HG03280 (cell line): ENCODE results near the gene ZNF223.

ENCODE experiments used
- ATAC-seq: cut with Tn5 transposase; IDR thresholded peaks from one replicate; pipeline ENCODE4 v1.9.1; 2021; ENCODE audit warnings: mild to moderate bottlenecking, moderate library complexity; ENCODE audit not compliant: unreplicated experiment

Gene ZNF223

GRCh38 chr19:44051650-44052402 lies at the start of gene ZNF223:
ZNF223 (plus strand) TSS chr19:44052036; CDS start chr19:44055177, 3,141 bp downstream.
- ATAC-seq, result no peak

- no peak for ATAC-seq
Observed at GRCh38 chr19:44002212-44002565, 49.6 kb upstream of the ZNF223 start.

- ATAC-seq, result peak; percentile 92
Observed at GRCh38 chr19:44002566-44003460, 49.0 kb upstream of the ZNF223 start, which contains the start of gene ZNF230. ZNF230 (plus strand) TSS chr19:44002957; CDS start chr19:44007079, 4,122 bp downstream.

GRCh38 chr19:44003461-44004009 lies 48.3 kb upstream of the ZNF223 start:
- no peak for ATAC-seq

- ATAC-seq, result no peak
Observed at GRCh38 chr19:44005973-44006372, 45.9 kb upstream of the ZNF223 start.

- ATAC-seq, result no peak
Observed at GRCh38 chr19:44007473-44007872, 44.4 kb upstream of the ZNF223 start.

- ATAC-seq, result no peak
Observed at GRCh38 chr19:44010468-44010867, 41.4 kb upstream of the ZNF223 start.

GRCh38 chr19:44019498-44019897 lies 32.3 kb upstream of the ZNF223 start:
- ATAC-seq, result no peak

GRCh38 chr19:44021221-44021620 lies 30.6 kb upstream of the ZNF223 start:
- no peak for ATAC-seq

- no peak for ATAC-seq
Observed at GRCh38 chr19:44024900-44025216, 27.0 kb upstream of the ZNF223 start.

GRCh38 chr19:44025217-44025936 lies 26.5 kb upstream of the ZNF223 start, which contains the start of gene ZNF222:
ZNF222 (plus strand) TSS chr19:44025379; CDS start chr19:44025437, 58 bp downstream.
- peak; percentile 96 for ATAC-seq

GRCh38 chr19:44026622-44027021 lies 25.2 kb upstream of the ZNF223 start:
- ATAC-seq, result no peak

- no peak for ATAC-seq
Observed at GRCh38 chr19:44032001-44032610, 19.7 kb upstream of the ZNF223 start.

GRCh38 chr19:44042147-44042546 lies 9.7 kb upstream of the ZNF223 start:
- no peak for ATAC-seq

- ATAC-seq, result no peak
Observed at GRCh38 chr19:44050740-44051649, 841 bp upstream of the ZNF223 start.

- no peak for ATAC-seq
Observed at GRCh38 chr19:44055870-44056269, 4.0 kb downstream of the ZNF223 start.

- ATAC-seq, result no peak
Observed at GRCh38 chr19:44059229-44059628, 7.4 kb downstream of the ZNF223 start.

GRCh38 chr19:44061038-44061437 lies 9.2 kb downstream of the ZNF223 start:
- no peak for ATAC-seq

GRCh38 chr19:44066305-44066704 lies 14.5 kb downstream of the ZNF223 start:
- no peak for ATAC-seq

GRCh38 chr19:44069415-44069814 lies 17.6 kb downstream of the ZNF223 start:
- ATAC-seq, result no peak
